Right kidney (tissue), 1 donor: ENCODE data around the gene ASIC2.

Experiments used
- DNase-seq: peaks from one replicate; pipeline ENCODE4 v3.0.0-alpha.2; 2016

The ASIC2 gene

DNA sequence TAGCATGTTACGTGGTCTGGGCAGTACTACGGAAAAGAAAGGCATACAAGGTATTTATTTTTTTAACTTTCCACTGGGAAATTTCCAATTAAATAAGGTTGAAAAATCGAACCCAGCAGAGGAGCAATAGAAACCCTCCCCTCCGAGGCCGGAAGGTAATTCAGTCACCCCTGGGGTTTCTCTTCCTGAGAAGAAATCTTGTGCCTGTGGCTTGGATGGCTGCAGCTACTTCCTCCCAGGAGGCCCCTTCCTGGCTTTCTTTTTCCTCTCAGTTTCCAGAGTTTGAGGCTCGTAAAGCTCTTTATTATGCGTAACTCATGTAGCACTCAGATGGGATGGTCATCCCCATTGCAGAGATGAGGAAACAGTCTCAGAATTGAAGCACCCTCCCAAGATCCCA is 140.3 kb downstream of the ASIC2 start:
- DNase-seq: no peak

DNA sequence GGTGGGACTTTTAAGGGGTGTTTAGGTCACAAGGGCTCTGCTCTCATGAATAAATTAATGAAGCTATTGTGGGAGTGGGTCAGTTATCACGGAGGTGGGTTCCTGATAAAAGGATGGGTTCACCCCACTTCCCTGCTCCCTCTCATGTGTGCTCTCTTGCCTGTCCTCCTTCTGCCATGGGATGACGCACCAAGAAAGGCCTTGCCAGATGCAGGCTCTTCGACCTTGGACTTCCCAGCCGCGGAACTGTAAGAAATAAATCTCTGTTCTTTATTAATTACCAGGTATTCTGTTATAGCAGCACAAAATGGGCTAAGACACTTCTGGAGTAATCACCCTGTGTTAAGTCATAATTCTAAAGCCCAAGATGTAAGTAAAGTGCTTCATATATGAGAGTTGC is 141.5 kb downstream of the ASIC2 start:
- no peak for DNase-seq

DNA sequence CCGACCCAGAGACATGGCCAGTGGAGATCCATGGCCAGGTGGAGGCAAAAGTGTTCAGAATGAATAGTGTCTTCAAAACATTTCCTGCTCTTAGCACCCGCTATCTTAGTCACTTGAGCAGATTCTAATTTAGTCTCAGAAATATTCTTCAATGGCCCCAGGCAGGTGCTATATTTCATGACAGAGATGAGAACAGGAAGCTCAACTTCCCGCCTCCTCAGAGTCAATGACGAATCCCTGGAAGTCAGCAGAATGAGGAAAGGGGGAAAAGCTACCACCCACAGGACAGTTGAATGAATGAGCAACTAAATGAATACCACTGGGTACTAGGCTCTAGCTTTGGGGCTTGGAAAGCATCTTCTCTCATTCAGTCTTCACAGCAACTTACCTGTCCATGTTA is 147.2 kb downstream of the ASIC2 start:
- no peak for DNase-seq

DNA sequence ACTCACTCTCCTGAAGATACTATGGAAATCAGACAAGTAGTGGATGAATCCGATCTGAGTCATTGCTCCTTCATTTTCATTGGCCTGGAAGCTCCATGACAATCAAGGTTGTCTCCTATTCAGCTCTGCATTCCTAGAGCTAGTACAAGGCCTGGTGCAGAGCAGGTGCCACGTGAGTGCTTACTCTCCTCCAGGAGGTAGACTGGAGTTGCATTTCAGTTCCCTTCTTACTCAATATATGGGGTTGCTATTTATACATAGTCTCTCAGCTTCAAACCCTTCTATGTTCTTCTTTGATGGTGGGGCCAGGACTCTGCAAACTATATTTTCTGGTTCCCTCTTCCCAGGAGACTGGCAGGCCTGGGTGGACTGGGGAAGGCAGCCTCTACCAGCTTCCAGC is 148.3 kb downstream of the ASIC2 start:
- DNase-seq: no peak

DNA sequence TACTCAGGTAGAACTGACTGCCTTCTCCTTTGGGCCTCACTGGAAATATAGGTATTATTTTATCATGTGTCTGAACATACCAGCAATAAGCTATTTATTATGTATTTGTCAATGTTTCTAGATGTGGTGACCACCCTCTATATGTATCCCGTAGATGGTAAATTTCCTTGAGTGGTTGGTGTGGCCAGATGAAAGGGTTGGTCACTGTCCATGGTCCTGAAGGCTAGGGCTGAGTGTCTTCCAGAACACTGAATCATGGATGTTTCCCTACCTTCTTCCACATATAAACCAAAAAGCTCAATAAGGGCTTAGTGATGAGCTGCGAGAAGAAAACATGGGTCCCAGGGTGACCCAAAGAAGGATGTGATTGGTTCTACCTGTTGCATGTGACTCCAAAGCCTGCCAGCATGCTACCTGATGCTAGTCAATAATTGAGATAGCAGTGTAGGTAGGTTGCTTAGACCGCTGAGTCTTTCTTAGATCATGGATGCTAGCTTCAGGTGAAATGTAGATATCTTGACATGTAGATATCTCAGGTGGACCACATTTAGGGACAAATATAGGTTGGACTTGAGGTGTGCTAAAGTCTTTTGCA is 150.3 kb downstream of the ASIC2 start:
- DNase-seq: no peak

DNA sequence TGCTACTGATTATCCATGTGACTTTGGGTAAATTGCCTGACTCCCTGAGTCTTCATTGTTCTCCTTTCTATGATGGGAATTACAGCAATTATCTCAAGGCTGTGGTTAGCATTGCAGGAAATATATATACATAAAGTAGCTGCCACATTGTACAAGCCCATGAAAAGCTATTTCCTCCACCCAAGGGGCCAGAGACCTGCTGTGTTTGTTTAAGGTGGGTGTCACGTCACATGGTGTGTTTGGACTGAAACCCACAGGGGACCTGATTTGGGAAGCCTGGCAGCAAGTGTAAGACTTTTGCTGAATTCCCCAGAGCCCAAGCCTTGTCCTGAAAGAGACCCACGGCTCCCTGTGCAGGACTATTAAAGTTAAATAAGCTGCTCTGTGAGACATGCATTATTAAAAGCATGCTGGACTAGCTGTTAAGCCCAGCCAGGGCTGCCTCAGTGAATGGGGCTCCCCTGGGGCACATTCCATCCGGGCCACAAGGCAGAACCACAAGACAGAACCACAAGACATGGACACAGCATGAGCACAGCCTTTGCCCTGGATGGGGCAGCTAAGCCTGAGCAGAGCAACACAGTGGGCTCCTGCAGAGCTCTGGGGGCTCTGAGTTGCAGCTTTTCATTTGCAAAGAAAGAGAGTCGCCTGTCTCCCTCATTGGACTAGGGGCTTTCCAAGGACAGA is 152.5 kb downstream of the ASIC2 start:
- DNase-seq: no peak

DNA sequence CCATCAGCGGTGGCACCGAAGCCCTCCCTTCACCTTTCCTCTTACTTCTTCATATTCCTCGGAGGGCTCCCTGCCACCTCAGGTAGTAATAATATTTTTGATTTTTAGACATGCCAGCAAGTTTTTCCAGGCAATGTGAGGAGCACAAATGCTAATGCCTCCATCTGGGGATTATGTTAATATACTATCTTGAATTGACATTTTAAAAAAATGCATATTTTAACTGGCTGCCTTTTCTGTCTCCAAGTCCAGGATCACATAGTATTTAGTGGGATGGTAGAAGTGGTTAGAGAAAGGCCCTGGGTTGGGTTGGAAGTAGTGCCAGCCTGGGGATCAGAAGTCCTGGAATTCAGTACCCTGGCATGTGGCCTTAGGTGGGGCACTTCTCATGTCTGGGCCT is 154.5 kb downstream of the ASIC2 start:
- DNase-seq: no peak

DNA sequence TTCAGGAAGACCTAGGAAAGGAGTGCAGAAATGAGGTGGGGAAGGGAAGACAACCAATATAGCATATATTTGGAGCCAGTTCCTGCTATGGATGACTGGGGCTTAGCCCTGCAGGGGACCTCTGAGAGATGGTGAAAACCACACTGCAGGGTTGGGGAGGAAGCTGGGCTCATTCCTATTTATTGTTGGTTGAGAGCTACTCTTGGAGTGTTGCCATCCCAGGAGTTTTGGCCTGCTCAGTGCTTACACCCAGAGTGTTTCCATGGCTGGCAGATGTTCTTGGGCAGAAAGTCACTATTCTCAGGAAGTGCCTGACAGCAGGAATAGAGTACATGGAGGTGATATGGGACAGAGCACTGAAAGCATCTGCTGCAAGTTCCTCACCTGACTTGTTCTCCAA is 155.7 kb downstream of the ASIC2 start:
- DNase-seq: no peak

DNA sequence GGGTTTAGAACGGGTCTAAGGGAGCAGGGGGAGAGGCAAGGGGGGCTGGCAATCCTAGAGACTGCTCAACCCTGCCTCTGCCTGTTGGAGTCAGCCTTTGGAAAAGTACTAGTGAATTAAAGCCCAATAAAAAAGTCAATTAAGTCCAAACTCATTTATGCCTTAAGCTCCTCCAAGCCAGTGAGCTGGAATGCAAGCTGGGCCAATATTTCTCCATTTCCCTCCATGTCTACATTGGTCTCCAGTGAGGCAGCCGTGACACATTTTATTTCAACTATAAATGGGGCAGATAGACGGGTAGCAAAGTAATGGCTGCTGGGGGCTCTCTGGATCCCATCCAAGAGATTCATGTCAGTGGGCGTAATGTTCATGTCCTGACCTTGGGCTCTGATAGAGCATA is 157.4 kb downstream of the ASIC2 start:
- no peak for DNase-seq

DNA sequence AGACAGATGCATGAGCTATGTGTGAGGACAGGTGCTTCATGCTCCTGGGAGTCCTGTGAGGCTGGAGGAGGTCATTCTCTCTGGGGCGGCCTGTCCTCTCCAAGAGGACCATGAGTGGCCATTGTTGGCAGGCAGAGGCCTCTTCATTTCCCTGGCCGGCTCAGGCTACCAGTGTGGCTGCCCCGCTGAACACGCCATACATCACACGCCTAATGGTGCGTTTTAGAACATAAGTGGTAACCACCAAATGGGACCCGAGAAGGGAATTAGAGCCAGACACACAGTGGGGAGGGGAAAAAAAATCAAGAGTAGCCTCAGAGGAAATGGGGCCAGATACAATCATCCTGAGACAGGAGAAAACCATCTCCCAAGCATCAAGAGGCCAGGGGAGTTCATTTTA is 161.5 kb downstream of the ASIC2 start:
- DNase-seq: no peak

DNA sequence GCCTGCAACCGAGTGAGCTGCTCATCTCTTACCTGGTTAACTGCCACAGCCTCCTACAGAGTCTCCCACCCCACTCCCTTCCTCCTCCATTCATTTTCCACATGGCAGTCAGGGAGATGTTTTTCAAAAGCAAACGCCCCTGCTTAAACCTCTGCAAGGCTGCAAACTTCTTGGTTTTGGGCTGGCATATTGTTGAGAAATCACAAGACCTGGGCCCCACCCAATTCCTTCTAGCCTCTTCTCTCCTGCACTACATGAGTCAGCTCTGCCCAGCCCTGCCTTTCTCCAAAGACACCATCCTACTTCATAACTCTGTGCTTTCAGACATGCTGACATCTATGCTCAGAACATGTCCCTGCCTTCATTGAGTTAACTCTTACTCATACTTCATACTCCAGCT is 165.4 kb downstream of the ASIC2 start:
- no peak for DNase-seq

DNA sequence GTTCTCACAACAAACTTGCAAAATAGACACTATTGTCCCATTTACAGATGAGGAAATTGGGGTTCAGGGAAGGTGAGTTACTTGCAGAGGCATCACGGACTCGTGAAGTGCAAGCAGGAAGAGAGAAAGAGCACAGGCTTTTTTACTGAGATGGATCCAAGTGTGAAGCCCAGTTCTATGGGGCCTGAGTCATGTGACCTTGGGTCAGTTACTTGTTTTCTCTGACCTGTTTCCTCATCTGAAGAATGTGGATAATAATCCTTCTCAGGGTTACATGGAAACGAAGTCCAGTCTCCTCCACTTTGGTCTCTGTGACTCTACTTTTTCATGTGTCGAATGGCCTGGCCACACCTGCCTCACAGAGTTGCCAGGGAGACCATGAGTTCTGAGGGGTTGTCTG is 167.0 kb downstream of the ASIC2 start:
- no peak for DNase-seq

DNA sequence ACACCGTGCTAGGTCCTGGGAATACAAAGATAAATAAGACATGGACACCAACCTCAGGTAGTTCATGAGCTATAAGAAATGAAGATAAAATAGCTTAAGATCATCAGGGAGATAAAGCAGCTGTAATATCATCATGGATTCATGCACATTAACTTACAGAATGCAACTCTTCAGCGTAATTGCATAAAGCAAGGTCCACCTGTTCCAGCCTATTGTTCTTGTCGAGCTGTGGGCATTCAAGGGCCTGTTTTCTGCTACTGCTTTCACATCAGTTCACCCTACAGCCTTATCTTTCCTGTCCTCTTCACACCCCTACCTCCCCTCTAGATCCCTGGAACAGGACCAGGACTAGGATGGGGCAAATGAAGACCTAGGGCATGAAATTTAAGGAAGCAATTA is 167.5 kb downstream of the ASIC2 start:
- no peak for DNase-seq

DNA sequence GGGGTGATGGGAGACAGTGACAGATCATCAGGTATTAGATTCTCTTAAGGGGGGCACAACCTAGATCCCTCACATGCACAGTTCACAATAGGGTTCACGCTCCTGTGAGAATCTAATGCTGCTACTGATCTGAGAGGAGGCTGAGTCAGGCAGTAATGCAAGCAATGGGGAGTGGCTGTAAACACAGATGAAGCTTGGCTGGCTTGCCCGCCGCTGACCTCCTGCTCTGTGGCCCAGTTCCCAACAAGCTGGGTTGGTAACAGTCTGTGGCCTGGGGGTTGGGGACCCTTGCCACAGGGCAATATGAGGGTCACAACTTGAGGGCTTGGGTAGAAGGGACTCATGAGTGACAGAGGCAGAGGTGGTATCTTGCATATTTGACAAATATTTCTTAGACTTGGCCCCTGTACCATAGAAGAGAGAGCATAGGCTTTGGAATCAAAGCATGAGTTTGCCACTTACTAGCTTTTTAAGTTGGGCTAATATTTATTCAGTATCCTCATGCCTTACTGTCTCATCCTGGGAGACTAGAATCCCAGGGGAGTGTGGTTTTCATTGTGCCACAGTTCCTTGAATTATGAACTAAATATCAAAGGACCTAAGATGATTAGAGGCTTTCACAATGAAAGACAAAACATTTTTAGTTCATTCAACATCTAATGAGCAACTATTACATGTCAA is 168.1 kb downstream of the ASIC2 start:
- no peak for DNase-seq

DNA sequence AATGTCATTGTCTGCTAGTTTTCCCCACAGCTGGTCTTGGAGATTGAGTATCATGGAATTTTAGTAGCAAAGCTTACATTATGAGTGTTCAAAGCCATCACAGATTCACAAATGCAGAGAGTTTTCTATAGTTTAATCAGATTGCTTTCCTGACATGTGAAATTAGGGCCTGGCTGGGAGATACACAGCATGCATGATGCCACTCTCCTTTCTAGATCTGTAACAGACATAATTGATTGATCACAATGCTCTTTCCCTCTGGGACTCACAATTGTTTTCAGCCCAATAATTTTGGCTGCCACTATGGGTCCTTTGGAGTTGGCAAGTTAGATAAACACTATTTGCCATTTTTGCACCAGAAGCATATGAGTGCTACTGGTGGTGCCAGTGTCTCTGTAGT is 168.9 kb downstream of the ASIC2 start:
- DNase-seq: no peak

DNA sequence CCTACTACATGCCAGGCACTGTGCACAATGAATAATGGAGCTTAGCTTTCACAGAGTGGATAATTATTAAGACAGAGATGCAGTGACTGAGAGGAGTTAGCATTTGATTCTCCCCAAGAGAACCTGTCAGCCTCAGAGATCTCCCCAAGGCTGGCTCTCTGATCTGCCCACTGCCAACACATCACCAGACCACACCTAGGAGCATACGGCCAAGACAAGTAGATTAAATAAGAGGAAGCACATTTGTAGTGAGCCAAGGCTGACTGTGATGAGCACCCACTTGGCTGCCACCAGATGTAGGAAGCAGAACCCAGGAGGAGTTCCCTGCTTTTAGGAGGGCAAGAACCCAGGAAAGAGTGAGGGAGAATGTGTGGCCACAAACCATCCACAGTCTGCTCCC is 171.3 kb downstream of the ASIC2 start:
- no peak for DNase-seq

DNA sequence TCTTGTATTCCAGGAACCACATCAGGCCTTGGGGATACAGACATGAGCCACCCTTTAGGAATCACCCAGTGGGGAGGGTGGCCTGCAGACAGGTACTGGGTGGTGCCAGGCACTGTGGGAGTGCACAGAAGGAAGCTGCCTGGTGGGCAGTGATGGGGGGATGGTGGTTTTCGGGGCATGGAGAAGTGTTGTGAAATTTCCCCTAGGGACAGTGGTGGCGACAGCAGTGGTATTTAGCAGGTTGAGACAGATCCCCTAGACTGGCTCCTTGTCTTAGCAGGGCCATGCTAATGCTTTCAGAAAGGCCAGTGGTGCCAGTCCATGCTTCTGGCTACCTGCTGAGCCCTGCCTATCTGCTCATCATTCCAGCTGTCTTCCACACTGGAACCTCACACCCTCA is 171.8 kb downstream of the ASIC2 start:
- no peak for DNase-seq

DNA sequence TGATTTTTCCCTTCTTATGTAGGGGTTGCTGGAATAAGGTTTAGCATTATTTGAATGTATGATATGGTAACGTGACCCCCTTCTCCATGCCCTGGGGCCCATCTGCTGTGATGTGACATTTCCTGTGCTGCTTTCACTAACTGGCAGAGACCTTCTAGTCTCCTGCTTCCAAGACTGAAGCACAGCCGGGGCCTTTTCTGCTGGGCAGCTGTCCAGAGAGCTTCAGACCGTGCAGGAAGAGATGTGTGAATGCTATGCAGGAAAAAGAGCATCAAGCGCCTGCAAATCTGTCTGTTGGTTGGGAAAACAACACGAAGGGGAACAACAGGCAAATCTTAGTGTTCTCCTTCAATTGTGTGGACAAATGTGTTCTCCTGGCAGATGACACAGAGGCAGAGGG is 173.0 kb downstream of the ASIC2 start:
- no peak for DNase-seq

DNA sequence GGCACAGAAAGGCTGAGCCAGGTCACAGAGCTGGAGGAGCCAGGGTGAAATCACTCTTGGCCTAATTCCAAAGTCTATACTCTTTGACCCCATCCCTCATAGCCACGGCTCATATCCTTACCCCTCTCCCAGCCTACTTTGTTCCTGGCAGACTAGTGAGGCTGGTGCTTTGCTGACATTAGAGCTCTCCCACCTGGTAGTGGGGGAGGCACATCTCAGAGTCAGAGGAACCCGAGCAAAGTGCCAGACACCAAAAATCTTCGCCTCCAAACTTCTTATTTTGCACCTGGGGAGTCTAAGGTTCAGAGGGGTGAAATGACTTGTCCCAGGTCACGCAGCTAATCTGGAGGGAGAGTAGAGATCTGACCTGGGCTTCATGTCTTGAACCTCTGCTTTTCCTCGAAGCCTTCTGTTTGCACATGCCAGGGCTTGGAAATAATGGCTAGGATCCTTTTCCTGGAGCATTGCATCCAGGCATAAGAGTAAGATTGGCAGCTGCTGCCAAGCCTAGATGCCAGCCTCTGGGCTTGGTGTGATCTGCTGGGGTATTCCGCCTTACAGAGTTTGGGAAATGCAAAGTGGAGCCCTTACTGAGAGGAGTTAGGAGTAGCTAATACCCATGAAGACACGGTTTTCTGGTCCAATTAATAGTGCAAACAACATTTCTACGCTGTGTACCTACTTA is 174.6 kb downstream of the ASIC2 start:
- DNase-seq: no peak

DNA sequence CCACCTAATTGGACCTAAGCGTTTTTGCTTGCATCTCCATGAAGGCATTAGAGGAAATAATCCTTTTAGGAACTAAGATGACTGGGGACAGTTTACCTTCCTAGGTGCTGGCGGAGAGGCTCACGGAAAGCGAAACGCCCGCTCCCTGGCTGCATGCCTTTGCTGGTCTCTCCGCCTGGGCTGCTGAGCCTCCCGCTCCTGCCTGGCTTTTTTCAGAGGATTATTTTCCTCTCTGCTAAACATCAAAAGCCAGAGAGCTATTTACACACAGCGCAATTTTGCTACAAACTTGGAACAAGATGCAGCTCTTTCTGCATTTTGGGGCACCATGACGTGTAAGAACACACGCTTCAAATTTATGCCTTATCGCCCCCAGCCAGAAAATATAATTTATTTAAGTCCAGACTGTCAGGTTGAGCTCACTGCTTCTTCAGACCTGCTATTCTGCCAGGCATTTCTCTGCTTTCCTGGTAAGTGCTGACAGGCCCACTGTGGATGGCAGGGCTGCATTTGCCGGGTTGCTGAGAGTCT is 177.0 kb downstream of the ASIC2 start:
- DNase-seq: no peak

DNA sequence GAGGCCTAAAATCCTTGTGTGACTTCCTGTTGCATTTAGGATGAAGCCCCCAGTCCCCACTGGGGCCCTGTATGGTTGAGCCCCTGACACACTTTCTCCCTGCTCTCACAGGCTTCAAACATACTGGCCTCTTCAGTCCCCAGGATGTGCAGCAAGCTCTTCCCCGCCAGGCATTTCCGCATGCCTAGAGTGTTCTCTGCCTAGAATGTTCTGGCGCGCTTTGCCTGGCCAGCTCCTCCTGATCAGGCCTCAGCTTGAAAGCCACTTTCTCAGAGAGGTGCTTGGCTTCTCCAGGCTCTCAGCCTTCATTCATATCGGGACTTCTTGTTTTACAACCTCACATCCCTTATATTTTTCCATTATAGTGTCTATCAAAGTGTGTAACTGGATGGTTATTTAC is 177.7 kb downstream of the ASIC2 start:
- no peak for DNase-seq

DNA sequence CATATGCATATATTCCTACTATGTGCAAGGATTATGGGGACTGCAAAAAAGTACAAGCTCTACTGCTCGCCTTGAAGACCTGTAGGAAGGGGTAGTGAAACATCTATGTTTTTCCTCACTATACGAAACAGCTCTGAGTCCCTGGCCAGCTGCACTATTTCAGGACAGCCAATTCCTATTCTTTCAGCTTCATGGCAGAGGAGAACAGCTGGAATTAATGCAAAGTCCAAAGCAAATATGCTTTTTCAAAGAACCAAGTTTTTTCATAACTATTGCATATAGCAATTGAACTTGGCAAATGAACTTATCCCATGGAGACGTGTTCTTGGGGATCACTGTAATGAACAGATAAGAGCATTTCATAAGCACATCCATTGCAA is 179.1 kb downstream of the ASIC2 start:
- DNase-seq: no peak

DNA sequence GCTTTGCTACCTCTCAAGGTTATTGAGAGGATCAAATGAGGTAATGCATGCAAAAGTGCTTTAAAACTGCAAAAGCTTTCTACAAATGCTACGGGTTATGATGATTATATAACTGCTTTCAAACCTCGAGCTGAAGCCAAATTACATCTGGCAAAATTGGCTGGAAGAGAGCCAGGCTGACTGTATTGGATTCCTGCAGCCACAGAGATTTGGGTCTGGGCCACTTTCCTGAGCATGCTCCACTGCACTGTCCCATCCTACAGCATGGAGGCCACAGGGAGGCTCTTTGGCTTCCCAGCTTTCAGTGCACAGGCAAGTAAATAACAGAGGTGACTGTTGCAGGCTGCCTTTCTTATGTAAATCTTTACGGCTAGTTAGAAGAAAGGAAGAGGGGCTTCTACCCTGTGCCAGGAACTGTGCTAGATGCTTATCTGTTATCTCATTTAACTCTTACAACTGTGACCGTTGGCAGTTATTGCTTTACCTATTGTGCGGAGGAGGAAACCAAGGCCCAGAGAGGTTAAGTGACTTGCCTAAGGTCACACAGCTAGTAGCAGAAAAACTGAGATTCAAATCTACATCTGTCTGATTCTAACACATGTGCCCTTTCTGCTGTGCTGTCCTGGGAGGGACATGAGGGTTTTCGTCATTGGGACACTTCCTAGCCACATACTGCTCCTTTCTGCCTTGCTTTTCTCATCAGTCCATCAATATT is 179.7 kb downstream of the ASIC2 start:
- no peak for DNase-seq
